Measurements from ENCODE around the gene ZNF451.

ZNF451 gene

GRCh38 chr6:57173056-57173885 is 83.3 kb downstream of the ZNF451 start:
- TF ChIP-seq FOXP2 (optimal IDR thresholded peaks at IDR 0.05; ENCODE audit: borderline replicate concordance, extremely low read depth, extremely low read length, insufficient read depth) (no peak), POLR2AphosphoS5 (IDR thresholded peaks at IDR 0.05; ENCODE audit: low read depth, low read length) (no peak), TAF1 (IDR thresholded peaks at IDR 0.05; ENCODE audit: borderline replicate concordance, insufficient read depth, low read length) (no peak), SIN3A (IDR thresholded peaks at IDR 0.05; ENCODE audit: borderline replicate concordance, insufficient read depth, low read length) (no peak), REST (IDR thresholded peaks at IDR 0.05; ENCODE audit: insufficient read depth in 1 of 2, low read depth in 2 of 2, low read length in 2 of 2) (no peak)

- TF ChIP-seq REST (IDR thresholded peaks at IDR 0.05; ENCODE audit: insufficient read depth in 1 of 2, low read depth in 2 of 2, low read length in 2 of 2) = no peak
- TF ChIP-seq POLR2AphosphoS5 (IDR thresholded peaks at IDR 0.05; ENCODE audit: low read depth, low read length) = peak; percentile 39; the same call in 1 of the 2 replicates
- no peak for TF ChIP-seq FOXP2 (optimal IDR thresholded peaks at IDR 0.05; ENCODE audit: borderline replicate concordance, extremely low read depth, extremely low read length, insufficient read depth)
- TF ChIP-seq TAF1 (IDR thresholded peaks at IDR 0.05; ENCODE audit: borderline replicate concordance, insufficient read depth, low read length) = peak; percentile 52; the same call in 1 of the 2 replicates
- no peak; the same call in 1 of the 2 replicates for TF ChIP-seq SIN3A (IDR thresholded peaks at IDR 0.05; ENCODE audit: borderline replicate concordance, insufficient read depth, low read length)
These were observed 84.0 kb downstream of the ZNF451 start for GRCh38 chr6:57173886-57174510.

GRCh38 chr6:57174511-57174907 is 84.5 kb downstream of the ZNF451 start:
- TF ChIP-seq POLR2AphosphoS5 (IDR thresholded peaks at IDR 0.05; ENCODE audit: low read depth, low read length) (no peak), TAF1 (IDR thresholded peaks at IDR 0.05; ENCODE audit: borderline replicate concordance, insufficient read depth, low read length) (no peak), FOXP2 (optimal IDR thresholded peaks at IDR 0.05; ENCODE audit: borderline replicate concordance, extremely low read depth, extremely low read length, insufficient read depth) (no peak), SIN3A (IDR thresholded peaks at IDR 0.05; ENCODE audit: borderline replicate concordance, insufficient read depth, low read length) (no peak), REST (IDR thresholded peaks at IDR 0.05; ENCODE audit: insufficient read depth in 1 of 2, low read depth in 2 of 2, low read length in 2 of 2) (no peak)

- TF ChIP-seq SIN3A (IDR thresholded peaks at IDR 0.05; ENCODE audit: borderline replicate concordance, insufficient read depth, low read length) (no peak), POLR2AphosphoS5 (IDR thresholded peaks at IDR 0.05; ENCODE audit: low read depth, low read length) (no peak), FOXP2 (optimal IDR thresholded peaks at IDR 0.05; ENCODE audit: borderline replicate concordance, extremely low read depth, extremely low read length, insufficient read depth) (no peak), REST (IDR thresholded peaks at IDR 0.05; ENCODE audit: insufficient read depth in 1 of 2, low read depth in 2 of 2, low read length in 2 of 2) (no peak), TAF1 (IDR thresholded peaks at IDR 0.05; ENCODE audit: borderline replicate concordance, insufficient read depth, low read length) (no peak)
These were observed 87.7 kb downstream of the ZNF451 start for GRCh38 chr6:57177545-57178265.

Measured in PFSK-1 (cell line).